Kasumi-1 (cell line): Measurements from ENCODE around the gene KIF3B.
"Not testable (repeated sequence)": the region's sequence is repeated elsewhere in the genome, so short reads cannot be mapped to it uniquely, and the experiment has no call there.

Experiments used
- DNase-seq, 2 experiments: peaks; one replicate each; lab custom pipeline; 2025; lab: John Stamatoyannopoulos, UW

KIF3B gene

DNA sequence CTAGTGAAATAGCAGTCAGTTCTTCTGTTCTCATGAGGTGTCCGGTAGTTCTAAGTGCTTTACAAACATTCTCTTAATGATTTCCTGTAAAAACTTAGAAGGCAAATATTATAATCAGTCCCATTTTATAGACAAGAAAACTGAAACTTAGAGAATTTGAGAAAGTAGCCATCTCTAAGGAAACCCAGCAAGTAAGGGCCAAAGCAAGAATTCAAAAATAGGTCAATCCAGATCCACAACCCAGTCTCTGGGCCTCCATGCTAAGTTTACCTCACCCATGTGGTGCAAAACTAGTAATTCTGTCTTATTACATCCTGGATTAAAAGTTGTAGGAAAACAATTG is 53.1 kb downstream of the KIF3B start:
- DNase-seq, result no peak

DNA sequence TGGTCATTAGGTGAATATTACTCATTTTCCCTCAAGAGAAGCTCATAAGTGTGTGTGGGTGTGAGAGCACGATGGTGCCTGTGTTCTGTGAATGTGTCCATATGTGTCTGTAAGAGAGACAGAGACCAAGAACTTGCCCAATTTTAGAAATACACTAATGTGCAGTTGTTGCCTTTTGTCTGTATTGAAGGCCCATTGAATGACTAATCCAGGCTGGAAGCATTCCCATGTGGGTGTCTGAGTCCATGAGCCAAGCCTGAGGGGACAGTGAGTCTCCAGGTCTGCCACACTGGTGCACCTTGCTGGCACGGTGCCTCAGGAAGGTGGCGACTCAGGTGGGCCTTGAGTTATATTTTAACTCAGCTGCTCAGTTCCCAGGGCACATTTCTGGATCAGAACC is 55.2 kb downstream of the KIF3B start:
- DNase-seq, result no peak

DNA sequence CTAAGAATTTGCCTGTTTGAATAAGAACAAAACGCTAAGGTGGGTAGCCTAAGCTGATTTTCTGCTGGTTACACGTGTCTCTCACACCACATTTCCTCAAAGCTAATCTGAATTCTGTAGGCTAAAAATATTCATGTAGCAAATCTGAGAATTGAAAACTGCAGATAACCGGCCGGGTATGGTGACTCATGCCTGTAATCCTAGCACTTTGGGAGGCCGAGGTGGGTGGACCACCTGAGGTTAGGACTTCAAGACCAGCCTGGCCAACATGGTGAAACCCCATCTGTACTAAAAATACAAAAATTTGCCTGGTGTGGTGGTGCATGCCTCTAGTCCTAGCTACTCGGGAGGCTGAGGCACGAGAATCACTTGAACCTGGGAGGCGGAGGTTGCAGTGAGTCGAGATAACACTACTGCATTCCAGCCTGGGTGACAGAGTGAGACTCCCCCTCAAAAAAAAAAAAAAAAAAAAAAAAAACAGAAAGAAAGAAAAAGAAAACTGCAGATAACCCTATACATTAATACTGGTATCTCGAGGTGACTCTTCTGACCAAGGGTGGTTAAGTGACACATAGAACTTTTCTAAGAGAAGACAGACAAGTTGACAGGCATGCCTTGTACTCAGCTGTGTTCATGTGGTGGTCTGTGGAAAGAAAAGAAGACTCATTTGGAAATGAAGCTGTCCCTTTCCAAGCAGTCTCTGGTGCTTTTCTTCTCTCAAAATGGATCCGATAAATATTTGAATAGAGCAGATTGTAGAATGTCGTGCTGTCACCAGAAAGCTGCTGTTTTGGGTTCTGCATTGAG is 55.9 kb downstream of the KIF3B start:
- no peak for DNase-seq

DNA sequence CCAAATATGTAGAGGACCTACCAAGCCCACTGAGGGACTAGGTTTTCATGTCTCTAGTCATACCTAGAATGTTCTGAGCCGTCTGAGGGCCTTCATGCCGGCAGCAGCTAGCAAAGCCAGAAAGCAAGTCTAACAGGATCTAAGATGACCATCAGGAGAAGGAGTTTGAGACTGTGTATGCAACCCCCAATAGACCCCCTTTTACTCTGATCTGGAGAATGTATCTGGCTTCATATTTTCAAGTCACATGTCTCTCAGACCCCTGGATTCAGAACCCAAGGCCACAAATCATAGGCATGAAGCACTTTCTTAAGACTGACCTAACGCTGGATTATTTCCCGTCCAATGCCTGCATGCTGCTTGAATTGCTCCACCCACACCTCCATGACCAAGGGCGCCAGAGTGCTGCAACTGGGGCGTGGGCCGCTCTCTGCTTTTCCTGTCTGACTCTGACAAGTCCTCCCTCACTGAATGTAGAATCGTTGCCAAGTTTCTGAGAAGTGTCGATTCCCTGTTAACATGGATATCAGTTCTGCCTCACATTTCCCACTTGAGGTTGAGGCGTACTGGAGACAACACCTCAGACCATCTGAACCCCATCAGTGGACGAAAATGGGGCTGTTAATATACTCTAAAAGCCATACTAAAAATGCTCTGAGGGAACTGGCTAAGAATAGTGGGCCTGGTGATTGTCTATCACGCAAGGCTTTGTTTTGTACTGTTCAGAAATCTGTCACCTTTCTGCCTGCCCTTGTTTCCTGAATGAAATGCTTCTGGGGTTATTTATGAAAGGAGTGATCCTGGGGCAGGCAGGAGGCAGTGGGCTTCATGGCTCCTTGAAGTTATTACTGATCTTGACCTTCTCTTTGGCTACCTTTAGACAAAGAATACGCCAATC is 56.8 kb downstream of the KIF3B start:
- peak; percentile 20 to 46 for DNase-seq

DNA sequence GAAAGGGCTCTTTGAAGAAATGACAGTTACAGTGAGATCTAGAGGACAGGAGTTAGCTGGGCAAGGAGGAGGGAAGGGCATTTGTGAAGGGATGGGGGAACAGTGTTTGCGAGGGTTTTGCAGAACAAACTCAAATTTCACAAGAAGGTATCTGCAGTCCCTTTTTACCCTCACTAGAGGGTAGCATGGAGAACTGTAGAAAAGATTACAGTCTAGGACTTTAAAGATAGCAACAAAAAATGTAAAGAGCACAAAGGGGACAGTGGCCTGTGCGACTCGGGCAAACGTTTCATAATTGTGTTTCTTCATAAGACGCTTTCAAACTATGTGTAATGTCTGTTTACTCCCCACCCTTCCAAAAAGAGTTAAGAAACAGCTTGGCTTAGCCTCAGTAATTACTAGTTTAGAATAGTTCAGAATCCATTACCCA is 59.5 kb downstream of the KIF3B start:
- peak; percentile 91 to 93 for DNase-seq

DNA sequence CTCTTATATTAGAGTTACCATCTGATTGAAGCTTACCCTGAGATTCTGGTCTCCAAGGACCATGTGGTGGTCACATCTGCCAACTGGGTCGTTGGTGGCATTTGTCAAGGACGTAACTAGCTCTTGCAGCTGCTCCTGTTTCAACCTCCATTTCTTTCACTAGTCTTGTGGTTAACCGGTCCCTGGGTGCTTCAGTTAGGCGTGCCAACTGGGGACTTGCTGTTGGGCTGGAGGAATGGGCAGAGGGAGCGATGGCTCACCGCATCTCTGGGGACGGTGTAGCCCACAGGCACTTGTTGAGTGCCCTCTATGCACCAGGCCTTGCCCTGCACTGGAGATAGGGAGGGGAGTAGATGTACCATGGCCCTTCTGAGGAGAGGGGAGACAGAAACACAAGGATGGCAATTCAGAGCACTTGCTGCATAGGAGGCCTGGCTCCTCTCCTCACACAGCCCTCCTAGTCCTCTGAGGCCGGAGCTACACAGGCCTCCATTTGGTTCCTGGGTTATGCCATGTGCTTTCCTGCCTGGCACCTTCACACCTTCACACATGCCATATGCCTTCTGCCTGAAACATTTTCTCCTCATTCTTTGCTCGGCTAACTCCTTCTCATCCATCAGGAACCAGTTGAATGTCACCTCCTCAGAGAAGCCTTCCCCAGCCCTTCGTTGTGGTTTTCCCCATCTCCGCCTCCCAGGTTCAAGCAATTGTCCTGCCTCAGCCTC is 60.6 kb downstream of the KIF3B start:
- DNase-seq, result no peak

DNA sequence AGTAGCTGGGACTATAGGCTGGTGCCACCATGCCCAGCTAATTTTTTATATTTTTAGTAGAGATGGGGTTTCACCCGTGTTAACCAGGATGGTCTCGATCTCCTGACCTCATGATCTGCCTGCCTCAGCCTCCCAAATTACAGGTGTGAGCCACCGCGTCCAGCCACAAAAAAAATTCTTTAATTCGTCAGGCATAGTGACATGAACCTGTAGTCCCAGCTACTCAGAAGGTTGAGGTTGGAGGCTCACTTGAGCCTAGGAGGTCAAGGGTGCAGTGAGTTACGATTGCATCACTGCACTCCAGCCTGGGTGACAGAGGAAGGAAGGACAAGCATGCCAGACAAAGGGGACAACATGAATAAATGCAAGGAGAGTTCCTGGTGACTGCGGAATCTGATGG is 61.2 kb downstream of the KIF3B start:
- DNase-seq, result no peak

DNA sequence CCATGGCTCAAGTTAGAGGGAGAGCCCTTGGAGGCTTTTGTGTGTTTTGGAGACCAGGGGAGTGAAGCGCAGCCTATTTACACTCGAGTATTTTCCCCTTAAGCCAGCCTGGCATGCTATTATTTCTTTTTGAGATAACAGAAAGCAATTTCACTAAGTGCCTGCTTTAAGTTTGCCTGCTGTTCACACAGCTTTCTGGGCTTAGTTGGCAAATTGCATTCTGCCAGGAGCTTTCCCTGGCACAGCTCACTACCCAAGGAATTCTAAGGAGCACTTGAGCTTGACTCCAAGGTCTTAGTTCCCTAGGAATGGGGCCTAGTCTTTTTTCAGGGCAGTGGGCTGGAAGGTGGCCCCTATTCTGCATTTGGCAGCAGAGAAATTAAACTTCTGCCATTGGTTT is 61.7 kb downstream of the KIF3B start:
- DNase-seq, result no peak

DNA sequence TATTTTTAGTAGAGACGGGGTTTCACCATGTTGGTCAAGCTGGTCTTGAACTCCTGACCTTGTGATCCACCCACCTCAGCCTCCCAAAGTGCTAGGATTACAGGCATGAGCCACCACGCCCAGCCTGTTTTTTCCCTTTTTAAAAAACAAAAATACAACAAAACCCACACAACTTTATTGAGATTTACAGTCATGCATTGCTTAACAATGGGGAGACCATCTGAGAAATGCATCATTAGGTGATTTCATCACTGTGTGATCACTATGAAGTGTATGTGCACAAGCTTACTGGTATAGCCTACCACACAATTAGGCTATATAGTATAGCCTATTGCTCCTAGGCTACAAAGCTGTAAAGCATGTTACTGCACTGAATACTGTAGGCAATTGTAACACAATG is 63.6 kb downstream of the KIF3B start:
- not testable (repeated sequence) for DNase-seq

DNA sequence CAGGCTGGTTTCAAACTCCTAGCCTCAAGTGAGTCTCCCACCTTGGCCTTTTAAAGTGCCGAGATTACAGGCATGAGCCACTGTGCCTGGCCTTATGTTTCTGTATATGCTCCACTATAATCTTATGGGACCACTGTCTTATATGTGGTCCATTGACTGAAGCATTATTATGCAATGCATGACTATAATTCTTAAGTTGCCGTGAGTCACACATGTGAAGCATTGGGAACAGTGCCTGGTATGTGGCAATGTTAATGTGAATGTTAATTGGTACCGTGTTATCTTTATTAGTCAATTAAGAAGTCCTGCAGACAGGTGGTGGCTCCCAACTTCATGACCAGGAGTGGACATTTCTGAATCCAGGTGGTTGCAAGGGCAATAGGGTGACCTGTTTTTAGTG is 66.0 kb downstream of the KIF3B start:
- no peak for DNase-seq

DNA sequence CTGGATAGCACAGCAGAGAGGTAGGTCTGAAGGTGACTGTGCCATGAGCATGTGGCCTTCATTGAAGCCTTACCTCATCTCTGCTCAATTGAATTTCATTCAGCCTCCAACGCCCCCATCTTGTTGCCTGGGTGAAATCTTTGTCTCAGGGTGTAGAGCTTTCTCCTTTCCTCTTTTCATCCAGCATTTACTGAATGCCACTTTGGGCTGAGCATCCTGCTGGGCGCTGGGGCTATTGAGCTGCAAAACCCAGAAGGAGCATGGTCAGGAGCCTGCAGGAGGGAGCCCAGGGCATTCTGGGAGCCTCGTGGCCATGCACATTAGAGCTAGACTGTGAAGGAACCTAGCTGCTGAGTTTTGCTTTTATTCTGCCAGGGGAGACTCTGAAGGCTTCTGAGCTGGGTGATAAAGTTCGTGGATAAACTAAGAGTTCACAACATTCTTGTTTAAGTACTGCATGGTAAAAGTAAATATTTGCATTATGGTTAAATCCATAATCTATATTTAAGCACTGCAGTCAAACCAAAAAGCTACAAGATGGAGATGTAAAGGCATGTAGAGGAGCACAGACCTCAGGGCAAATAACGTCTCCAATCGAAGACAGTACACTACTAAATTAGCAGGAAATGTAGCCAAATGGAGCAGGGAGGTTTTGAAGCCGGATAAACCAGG is 67.5 kb downstream of the KIF3B start:
- DNase-seq, result no peak

DNA sequence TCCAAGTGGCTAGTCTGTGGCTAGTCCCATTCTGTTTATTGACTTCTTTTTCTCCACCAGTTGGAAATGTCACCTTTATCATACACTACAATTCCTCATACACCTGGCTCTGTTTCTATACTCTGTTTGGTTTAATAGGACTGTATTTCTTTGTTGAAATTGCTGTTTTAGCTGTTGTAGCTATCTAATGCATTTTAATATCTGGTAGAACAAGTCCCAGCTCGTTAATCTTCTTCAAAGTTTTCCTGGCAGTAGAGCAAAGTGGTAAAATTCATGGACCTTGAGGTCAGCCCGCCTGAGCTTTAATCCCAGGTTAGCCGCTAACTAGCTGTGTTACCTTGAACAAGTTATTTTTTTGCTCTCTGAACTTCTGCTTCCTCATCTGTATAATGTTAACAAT is 70.8 kb downstream of the KIF3B start:
- DNase-seq, result no peak

DNA sequence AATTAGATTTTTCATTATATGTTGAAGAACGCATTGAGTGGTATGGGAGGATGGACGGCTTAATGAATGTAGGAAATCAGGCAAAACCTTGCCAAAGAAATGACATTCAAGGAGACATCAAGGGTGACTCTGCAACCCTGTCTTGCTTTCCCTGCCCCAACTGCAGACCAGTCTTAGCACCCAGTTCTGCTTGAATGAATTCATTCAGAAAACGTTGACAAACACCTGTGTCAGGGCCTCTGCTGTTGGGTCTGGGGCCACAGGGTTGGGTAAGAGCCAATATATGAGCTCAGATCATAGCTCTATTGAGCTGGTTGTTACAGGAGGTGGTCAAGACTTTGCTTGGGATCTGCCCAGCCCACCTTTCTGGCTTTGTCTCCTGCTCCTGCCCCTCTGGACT is 73.0 kb downstream of the KIF3B start:
- DNase-seq, result no peak

DNA sequence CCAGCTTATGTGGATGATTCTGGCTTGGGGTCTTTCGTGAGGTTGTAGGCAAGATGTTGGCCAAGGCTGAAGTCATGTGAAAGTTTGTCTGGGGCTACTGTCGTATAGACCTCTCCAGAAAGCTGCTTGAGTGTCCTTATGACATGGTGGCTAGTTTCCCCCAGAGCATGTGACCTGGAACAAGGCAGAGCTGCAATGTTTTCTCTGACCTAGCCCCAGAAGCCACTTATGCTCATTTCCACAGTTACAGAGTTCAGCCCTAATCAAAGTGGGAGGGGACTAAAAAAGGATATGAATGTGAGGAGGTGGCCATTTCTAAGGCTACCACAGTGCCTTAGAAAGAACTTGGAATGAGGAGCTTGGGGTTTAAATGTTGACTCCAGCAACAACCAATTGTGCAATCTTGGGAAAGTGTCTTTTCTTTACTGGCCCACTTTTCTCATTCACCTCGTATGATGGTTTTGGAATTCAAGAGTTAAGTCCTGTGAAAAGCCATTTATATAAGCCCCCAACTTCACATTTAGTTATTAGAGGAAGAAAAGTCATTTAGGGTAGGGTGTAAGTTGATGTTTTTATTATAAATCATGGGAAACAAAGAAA is 74.8 kb downstream of the KIF3B start:
- no peak for DNase-seq

DNA sequence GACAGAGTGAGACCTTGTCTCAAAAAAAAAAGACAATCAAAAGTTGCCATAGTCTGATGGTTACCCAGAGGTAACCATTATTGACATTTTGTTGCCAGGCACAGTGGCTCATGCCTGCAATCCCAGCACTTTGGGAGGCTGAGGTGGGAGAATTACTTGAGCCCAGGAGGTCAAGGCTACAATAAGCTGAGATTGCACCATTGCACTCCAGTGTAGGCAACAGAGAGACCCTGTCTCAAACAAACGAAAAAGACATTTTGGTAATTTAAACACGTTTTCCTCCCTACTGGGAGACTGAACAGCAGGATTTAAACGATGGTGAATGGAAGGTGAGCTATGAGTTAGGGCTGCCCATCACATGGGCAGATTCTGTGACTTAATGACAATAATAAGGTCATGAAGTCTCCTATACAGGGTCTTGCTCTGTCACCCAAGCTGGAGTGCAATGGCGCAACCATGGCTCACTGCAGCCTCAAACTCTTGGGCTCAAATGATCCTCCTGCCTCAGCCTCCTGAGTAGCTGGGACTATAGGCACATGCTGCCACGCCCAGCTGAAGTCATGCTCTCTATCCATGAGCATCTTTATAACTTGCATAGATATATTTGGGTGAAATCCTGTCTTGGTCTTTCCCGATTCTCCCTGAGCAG is 76.5 kb downstream of the KIF3B start:
- no peak for DNase-seq

DNA sequence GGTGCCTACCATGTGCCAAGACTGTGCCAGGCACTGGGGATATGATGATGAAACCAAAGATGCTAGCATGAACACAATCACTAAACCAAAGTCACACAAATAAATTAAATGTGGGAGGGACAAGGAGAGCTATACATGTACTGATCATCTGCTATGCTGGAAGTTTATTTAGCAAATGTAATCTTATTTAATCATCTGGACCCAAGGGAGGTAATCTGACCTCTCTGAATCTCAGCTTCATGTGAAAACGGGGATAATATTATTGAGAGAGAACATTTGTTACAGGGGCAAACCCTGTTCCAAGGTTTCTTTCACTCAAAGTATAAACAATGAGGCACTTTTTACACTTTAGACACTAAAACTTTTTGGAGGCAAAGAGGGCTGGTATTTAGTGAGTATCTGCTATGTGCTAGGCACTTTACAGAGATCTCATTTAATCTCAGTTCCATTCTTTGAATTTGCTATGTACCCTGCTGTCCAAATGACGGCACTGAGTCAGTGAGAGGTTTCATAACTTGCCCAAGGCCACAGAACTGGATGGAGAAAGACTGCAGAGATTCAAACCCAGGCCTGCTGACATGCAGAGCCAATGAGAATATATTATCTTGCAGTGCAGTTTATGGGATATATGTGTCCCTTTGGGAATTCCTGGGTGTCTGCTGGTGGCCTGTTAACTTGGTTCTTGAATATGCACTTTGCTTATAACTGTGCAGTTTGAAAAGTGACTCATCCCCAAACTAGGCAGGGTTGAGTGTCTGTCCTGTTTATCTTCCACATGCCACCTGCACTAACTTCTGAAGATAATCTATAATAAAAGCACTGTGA is 77.4 kb downstream of the KIF3B start:
- DNase-seq, result no peak

DNA sequence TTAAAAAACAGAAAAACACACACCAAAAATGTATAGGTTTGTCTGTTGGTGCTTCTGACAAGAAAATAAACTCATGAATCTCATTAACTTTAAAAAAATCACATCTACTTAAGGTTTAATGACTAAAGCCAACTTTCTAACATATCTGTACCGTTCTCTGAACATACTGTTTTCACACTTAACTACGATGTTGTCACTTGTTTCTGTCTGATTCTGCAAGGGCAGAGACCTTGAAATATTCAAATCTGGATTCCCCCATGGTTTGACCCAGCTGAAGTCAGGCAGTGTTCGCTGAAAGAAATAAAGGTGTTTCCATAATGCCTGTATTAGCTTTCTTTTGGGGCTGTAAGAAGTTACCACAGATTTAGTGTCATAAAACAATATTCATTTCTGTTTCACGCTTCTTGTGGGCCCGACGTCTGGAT is 78.0 kb downstream of the KIF3B start:
- DNase-seq, result no peak

DNA sequence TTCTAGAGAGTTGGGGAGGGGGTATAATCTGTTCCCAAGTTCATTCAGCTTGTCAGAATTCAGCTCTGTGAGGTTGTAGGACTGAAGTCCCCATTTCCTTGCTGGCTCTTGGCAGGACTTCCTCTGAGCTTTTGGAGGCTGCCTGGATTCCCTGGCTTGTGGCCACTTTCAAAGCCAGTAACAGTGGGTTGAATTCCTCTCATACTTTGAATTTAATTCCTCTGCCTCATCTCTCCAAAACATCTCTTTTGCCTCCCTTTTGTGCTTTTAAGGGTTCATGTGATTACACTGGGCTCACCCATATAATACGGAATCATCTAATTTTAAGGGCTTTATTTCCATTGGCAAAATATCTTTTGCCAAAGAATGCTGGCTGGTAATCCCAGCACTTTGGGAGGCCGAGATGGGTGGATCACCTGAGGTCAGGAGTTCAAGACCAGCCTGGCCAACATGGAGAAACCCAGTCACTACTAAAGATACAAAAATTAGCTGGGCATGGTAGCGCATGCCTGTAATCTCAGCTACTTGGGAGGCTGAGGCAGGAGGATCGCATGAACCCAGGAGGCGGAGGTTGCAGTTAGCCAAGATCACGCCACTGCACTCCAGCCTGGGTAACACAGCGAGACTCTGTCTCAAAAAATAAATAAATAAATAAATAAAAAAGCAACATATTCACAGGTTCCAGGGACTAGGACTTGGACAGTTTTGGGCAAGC is 78.6 kb downstream of the KIF3B start:
- not testable (repeated sequence) for DNase-seq

DNA sequence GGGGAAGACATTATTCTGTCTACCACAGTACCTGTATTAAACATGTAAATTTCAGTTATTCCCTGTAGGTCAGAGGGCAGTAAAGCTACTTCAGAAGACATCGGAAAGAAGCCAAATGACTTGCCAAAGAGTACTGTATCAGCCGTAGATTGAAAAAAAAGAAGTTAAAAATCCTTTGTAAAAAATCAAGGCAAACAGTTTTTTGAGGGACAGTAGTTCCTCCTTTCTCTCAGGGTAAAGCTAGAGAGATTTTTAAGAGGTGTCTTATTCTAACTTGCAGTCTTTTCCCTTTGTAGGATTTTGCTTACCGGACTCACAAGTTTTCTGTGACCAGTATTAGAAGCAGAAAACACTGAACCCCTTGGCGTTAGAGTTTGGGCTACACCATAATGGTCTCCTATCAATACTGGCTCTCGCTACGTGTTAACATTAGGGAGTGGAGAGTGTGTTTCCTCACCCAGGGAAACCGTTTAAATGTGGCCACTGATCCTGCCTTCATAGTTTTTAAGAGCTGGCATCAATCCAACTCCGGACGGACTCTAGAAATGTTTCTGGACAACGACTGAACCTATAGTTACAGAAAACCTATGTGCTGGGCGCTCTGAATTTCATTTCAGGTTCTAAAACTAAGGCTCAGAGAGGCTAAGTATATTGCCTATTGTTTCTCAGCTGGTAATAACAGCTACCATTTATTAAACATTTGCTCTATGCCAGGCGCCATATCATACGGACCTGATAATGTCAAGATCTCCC is 79.3 kb downstream of the KIF3B start:
- DNase-seq, result peak; percentile 40 to 57
